GM19193 (cell line): Measurements from ENCODE around the gene KCNE1.

ENCODE experiments used
- POLR2A ChIP-seq: IDR thresholded peaks from 4 replicates; pipeline ENCODE4 v1.6.1; 2011; ENCODE audit not compliant: insufficient read depth, insufficient read length; ENCODE audit errors: extremely low read depth

The KCNE1 gene

GRCh38 chr21:34511787-34512455, at the start of gene KCNE1:
Gene KCNE1, minus strand, starts transcription at chr21:34512210. Its CDS starts 62,576 bp downstream, at chr21:34449634.
- no peak for TF ChIP-seq POLR2A

- no peak for TF ChIP-seq POLR2A
Observed at GRCh38 chr21:34561806-34562205, 49.8 kb upstream of the KCNE1 start.

- no peak for TF ChIP-seq POLR2A
Observed at GRCh38 chr21:34560609-34561008, 48.6 kb upstream of the KCNE1 start.

- TF ChIP-seq POLR2A, result no peak
Observed at GRCh38 chr21:34560021-34560420, 48.0 kb upstream of the KCNE1 start.

- TF ChIP-seq POLR2A, result no peak
Observed at GRCh38 chr21:34559089-34559631, 47.1 kb upstream of the KCNE1 start.

GRCh38 chr21:34558166-34558565, 46.2 kb upstream of the KCNE1 start:
- TF ChIP-seq POLR2A, result no peak

GRCh38 chr21:34557261-34557660, 45.3 kb upstream of the KCNE1 start:
- no peak for TF ChIP-seq POLR2A

- no peak for TF ChIP-seq POLR2A
Observed at GRCh38 chr21:34554227-34554626, 42.2 kb upstream of the KCNE1 start.

- no peak for TF ChIP-seq POLR2A
Observed at GRCh38 chr21:34553151-34553952, 41.3 kb upstream of the KCNE1 start.

- no peak for TF ChIP-seq POLR2A
Observed at GRCh38 chr21:34552360-34553098, 40.5 kb upstream of the KCNE1 start.

- no peak for TF ChIP-seq POLR2A
Observed at GRCh38 chr21:34550182-34550799, 38.3 kb upstream of the KCNE1 start.

GRCh38 chr21:34548781-34549376, 36.9 kb upstream of the KCNE1 start:
- no peak for TF ChIP-seq POLR2A

GRCh38 chr21:34546542-34546941, 34.5 kb upstream of the KCNE1 start:
- no peak for TF ChIP-seq POLR2A
